ENCODE measurements around the gene CISD2.
"Not testable (repeated sequence)": the region's sequence is repeated elsewhere in the genome, so short reads cannot be mapped to it uniquely, and the experiment has no call there.

Gene CISD2

DNA sequence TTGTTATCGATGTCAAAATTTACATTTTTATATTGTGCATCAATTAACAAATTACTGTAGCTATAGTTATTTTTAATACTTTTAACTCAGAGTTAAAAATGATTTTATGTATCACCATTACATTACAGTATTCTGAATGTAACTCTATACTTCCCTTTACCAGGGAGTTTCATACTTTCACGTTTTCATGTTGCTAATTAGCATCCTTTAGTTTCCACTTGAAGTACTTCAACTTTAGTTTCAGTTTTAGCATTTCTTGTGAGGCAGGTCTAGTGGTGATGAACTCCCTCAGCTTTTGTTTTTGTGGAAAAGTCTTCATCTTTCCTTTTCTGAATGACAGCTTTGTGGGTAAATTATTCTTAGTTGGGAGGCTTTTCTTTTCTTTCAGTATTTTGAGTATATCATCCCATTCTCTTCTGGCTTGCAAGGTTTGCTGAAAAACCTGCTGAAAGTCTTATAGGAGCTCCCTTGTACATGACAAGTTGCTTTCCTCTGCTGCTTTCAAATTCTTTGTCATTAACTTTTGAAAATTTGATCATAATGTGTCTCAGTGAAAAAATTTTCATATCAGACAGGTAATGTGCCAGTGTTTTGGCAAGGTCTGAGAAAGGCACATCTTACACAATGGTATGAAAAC is 9.8 kb upstream of the CISD2 start:
- DNase-seq, result no peak

DNA sequence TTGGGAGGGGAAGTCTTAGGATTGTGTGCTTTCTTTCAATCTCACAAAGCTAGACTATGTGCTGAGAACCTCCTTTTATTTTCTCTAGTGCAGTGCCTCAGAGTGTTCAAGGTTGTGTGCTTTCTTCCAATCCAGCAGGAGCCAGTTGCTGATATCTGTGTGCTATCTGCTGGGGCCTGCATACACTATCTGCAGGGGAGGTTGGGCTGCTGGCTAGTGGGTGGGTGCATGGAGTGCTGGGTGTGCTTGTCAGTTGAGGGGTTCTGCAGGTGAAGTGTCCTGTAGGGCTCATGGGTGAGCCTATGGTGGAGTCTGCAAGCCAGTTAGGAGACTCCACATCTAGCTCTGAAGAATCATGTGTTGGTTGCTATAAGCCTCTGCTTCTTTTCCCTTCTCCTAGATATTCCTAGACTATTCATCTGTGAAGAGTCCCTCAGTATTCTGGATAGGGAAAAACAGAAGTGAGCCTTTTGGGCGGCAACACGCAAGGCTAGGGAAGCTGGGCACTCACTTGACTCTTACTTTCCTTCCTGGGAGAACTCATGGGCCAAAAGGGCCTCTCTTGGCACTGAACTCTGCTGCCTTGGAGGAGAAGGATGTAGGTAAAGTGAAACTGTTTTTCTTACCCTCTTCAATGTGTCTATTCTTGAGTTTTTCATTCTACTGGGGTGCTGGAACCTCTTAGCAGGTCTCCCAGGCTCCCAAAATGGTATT is 8.0 kb upstream of the CISD2 start:
- DNase-seq, result no peak

DNA sequence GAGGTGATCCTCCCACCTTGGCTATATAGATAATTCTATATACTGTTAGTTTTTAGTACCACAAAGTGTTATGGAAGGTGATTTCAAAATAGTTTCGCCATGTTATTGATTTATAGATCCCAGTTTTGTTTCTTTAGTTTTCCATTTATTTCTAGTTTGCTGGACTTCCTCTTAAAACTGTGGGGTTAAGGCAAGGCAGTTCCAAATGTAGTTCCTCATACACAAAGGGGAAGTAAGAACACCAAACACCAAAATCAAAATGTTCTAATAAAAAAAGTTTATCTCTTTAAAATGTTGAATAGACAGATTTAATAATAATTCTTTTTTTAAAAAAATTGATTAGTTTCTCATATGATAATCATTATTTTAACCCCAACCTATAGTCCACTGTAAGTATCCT is 6.8 kb upstream of the CISD2 start:
- no peak for DNase-seq

DNA sequence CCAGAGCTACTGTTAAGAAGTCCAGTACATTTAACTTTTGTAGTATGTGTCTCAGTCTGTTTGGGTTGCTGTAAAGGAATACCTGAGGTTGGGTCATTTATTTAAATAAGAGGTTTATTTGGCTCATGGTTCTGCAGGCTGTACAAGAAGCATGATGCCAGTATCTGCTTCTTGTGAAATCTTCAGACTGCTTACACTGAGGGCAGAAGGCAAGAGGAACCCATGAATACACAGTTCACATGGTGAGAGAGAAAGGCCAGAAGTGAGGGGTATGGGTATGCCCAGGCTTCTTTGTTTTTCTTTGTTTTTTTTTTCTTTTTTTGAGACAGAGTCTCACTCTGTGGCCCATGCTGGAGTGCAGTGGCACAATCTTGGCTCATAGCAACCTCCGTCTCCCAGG is 6.0 kb upstream of the CISD2 start:
- DNase-seq, result no peak

DNA sequence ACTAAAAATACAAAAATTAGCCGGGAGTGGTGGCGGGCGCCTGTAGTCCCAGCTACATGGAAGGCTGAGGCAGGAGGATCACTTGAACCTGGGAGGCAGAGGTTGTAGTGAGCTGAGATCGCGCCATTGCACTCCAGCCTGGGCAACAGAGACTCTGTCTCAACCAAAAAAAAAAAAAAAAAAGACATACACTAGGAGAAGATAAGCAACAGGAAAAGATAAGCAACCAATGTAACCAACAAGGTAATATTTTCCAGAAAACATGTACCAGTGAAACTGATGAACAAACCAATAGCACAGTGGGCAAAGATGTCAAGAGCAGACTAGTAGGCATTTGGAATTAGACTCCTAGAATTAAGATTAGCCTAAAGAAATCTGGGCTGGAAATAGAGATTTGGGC is 3.5 kb upstream of the CISD2 start:
- not testable (repeated sequence) for DNase-seq

DNA sequence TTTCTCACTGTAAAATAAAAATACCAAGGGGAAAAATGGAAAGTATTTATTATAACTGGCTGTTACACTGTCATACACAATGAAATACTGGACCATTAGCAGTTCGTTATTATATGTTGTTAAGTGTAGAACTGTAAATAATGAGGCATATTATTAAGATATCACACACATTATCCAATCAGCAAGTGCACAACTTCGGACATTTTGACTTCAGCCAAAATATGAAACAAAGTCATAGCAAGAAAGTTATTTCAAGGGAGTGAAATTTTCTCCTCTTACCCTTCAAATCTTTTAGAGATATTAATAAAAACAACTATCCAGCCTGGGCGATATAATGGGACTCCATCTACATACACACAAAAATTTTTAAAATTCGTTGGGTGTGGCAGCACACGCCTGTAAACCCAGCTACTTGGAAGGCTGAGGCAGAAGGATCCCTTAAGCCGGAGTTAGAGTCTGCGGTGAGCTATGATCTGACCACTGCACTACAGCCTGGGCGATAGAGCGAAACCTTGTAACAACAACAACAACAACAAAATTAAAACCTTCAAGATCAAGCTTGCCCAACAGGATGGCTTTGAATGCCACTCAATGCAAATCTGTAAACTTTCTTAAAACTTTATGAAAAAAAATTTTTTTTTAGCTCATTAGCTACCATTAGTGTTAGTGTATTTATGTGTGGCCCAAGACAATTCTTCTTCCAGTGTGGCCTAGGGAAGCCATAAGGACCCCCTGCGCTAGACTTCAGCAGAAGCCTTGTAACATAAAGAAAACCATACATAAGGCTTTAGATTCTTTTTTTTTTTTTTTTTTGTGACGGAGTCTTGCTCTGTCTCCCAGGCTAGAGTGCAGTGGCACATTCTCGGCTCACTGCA is 1.3 kb upstream of the CISD2 start:
- DNase-seq, result no peak

DNA sequence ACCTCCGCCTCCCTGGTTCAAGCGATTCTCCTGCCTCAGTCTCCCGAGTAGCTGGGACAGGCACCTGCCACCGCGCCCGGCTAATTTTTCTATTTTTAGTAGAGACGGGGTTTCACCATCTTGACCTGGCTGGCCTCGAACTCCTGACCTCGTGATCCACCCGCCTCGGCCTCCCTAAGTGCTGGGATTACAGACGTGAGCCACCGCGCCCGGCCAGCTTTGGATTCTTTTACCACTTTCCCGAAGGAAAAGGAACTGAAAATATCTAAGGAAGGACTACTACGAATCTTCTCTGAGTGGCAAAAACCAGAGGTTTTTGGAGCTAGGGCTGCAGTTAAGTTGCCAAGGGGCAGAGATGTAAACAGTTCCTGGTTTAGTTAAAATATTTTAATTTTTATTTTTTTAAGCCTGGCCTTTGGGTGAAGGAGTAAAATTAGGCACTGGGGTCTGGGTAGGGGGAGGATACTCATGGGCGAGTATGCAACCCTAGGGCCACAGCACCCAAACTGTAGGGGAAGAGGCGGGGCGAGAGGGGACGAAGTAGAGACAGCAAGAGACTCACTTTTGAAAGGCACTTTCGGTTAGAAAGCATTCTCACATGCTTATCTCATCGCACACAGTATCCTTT is 525 bp upstream of the CISD2 start:
- DNase-seq, result peak in 1 of 2 donors; percentile 14

DNA sequence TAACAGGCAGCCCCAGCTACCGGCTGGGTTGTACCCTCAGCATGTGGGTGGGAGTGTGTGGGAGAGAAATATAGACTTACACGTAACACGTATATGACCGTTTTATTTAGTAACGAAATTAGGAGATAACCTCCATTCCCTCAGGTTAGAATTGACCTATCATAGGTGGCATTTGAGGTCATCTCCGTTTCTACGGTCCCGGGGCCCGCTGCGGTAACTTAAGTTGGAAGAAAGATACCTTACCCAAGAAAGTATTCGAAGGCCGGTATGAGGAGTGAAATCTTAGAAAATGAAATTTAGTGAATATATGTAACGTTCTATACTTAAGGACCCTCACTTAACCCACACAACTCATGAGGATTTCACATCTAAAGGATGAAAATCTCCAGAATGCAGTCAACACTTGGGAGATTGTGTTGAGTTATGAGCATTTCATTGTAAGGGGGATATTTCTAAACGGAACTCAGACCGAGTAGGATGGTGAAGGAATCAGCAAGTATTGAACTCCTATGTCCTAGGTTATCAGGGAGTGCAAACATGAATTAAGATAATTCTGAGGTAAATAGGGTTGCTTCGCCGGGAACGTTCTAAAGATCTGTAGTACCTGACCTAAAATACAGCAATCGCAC is 891 bp downstream of the CISD2 start:
- no peak for DNase-seq

DNA sequence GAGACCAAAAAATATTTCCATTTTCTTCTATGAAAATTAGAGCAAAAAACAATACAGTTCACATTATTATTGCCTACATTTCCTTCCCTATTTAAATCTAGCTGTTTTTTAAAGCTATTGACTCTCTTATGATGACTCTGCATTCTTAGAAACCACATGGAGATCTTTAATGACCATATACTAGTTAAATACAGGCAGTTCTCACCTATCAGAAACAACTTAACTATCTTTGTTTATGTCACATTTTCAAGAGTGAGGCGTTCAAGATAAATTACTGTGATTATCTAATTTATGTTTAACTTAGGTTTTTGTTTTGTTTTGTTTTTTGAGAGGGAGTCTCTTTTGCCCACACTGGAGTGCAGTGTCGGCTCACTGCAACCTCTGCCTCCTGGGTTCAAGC is 3.0 kb downstream of the CISD2 start:
- no peak for DNase-seq

DNA sequence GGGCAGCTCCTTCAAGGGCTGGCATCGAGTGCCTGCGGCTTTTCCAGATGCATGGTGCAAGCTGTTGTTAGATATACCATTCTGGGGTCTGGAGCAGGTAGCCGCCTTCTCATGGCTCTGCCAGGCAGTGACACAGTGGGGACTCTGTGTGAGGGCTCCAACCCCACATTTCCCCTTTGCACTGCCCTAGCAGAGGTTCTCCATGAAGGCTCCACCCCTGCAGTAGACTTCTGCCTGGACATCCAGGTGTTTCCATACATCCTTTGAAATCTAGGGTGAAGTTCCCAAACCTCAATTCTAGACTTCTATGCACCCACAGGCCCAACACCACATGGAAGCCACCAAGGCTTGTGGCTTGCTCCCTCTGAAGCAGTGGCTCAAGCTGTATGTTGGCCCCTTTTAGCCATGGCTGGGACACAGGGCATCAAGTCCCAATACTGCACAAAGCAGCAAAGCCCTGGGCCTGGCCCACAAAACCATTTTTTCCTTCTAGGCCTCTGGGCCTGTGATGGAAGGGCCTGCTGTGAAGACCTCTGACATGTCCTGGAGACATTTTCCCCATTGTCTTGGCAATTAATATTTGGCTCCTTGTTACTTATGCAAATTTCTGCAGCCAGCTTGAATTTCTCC is 8.8 kb downstream of the CISD2 start:
- not testable (repeated sequence) for DNase-seq

DNA sequence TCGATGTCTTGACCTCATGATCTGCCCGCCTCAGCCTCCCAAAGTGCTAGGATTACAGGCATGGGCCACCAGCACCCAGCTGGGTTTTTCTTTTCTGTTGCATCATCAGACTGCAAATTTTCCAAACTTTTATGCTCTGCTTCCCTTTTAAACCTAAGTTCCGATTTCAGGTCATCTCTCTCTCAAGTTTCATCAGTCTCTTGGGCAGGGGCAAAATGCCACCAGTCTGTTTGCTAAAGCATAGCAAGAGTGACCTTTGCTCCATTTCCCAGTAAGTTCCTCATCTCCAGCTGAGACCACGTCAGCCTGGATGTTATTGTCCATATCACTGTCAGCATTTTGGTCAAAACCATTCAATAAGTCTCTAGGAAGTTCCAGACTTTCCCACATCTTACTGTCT is 9.6 kb downstream of the CISD2 start:
- DNase-seq, result peak in 1 of 2 donors; percentile 21

DNA sequence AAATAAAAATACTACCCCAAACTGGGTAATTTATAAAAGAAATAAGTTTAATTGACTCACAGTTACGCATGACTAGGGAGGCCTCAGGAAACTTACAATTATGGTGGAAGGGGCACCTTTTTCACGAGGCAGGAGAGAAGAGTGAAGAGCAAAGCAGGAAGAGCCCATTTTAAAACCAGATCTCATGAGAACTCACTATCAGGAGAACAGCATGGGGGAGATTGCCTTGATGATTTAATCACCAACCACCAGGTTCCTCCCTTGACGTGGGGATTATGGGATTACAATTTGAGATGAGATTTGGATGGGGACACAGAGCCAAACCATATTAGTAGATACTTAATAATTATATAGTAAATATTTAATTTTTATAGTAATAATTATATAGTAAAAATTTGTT is 10.1 kb downstream of the CISD2 start:
- no peak for DNase-seq

DNA sequence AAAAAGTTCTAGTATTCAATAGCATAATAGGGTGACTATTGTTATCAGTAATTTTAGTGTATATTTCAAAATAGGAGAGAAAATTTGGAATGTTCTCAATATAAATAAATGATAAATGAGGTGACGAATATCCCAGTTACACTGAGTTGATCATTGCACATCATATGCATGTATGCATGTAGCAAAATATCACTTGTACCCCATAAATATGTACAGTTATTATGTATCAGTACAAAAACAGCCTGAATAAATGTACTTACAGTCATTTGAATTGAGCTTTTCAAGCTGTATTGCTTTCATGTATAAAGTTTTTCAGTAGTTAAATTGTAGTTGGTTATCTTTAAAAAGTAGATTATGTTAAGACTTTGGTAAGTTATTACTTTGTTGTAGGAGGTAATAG is 12.6 kb downstream of the CISD2 start:
- no peak for DNase-seq

DNA sequence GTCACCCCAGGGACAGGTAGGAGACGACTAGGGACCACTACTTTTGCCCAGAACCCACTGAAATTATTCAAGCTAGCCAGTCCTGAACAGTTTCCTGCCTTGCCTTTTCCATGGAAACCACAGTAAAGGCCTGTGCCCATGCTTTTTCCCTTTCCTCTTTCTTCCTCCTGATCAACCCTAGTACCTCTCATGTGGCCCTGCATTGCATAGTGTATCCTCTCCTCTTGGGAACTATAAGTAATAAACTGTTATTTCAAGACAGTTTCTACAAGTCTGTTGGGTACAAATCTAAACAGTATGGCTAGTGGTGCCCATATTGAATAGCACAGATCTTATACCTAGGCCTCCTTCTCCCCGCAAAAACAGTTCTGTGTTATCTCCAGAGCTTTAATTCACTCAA is 14.5 kb downstream of the CISD2 start:
- DNase-seq, result no peak

DNA sequence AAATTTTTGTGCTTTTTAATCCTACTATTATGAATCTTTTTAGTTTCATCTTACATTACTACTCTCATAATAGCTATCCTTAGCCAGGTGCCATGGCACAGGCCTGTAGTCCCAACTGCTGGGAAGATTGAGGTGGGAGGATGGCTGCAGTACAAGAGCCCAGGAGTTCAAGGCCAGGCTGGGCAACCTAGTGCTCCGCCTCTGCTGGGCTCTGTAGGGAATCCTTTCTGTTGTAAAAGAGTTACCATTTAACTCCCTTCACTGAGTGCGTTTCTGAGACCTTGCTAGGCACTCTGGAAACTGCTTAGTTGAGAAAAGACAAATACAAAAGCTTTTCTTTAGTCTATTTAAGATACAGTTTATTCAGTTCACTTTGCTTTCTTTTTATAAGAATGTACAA is 19.8 kb downstream of the CISD2 start:
- DNase-seq, result not testable (repeated sequence)

DNA sequence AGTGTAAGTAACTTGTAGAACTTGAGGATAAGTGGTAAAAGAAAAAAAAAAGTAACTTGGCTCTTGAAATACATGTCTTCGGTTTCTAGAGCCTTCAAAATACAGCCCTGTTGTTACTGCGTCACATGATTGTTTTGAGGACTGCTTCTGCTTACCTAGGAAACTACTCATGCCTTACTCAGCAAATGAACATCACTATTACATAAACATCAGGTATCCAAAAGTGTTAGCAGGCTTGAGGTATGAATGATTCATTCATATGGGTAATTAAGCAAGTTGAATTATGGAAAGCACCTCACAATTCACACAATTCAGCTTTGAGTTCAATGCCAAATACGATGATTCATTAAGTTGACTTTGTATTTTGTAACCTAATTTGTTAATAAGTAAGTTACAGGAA is 21.1 kb downstream of the CISD2 start:
- not testable (repeated sequence) for DNase-seq

DNA sequence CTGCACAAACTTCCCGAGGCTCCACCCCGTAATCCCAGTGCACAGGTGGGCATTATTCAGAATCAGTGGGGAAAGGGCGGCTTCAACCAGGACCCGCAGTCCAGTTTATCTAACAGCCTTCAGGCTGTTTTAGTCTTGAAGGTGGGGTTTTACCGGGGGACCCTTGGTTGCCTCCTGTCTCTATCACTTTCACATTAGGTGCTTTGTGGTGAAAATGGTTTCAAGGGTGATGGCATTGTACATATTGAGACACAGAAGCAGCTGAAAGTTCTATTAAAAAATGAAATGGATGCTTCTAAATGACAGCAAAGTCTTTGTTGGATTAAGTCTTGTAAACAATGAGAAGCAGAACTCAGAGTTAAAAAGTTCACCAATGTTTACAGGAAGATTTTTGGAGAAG is 27.8 kb downstream of the CISD2 start:
- not testable (repeated sequence) for DNase-seq

DNA sequence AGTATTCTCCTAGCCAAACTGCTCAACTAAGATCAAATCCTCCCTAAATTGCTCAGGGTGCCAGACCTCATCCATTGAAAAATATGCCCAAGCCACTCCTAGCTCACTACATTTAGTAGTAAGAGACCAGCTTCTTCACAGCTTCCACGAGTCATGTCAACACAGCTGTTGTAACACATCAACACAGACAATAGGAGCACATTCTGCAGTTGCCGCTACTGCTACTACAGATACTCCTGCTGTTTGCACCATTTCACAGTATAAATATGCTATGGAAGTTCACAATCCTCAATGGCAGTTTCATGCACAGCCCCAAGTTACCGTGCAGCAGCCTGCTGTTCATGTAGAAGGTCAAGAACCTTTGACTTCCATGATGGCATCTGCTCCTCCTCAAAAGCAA is 28.8 kb downstream of the CISD2 start:
- DNase-seq, result not testable (repeated sequence)

DNA sequence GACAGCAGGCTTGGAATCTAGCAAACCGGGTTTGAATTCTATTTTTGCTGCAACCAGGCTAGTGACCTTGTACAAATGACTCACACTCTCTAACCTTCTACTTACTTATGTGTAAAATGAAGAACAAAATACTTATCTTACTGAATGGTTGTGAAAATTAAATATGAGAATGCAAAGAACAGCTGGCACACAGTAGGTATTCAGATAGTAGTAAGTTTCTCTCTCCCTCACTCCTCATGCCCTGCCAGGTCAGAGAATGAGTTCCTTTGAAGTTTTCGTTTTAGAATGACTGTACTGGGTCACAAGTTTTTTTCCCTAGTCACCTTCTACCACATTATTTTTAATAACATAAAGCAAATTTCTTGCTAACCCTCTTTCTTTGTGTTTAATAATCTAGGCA is 33.0 kb downstream of the CISD2 start:
- DNase-seq, result no peak

DNA sequence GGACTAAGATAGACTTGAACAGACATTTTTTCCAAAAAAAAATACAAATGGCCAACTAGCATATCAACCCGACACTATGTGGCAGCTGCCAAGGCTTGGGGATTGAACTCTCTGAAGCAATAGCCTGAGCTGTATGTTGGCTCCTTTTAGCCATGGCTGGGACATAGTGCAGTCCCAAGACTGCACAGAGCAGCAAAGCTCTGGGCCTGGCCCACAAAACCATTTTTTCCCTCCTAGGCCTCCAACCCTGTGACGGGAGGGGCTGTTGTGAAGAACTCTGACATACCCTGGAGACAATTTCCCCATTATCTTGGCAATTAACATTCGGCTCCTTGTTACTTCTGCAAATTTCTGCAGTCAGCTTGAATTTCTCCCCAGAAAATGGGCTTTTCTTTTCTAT is 50.1 kb downstream of the CISD2 start:
- DNase-seq, result no peak

DNA sequence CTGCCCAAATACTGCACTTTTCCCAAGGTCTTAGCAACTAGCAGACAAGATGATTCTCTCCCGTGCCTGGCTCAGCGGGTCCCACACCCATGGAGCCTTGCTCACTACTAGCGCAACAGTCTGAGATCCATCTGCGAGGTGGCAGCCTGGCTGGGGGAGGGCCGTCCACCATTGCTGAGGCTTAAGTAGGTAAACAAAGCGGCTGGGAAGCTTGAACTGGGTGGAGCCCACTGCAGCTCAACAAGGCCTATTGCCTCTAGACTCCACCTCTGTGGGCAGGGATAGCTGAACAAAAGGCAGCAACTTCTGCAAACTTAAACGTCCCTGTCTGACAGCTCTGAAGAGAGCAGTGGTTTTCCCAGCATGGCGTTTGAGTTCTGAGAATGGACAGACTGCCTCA is 50.9 kb downstream of the CISD2 start:
- not testable (repeated sequence) for DNase-seq

DNA sequence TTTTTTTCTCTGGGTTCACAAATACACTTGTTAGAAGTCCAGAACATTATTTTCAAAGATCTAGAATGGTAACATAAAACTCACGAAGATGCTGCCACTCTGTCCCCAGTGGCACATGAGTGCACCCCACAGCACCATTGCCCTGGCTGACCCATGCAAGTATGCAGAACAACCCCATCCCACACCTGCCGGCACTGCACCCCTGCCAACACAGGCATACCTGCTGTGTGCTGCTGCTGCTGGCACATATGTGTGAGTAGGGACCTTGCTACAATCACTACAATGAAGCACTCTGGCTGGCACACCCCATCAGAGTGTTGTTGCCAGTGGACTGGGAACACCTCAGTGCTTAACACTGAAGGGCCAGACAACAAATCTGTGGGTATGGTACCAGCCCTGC is 66.9 kb downstream of the CISD2 start:
- DNase-seq, result no peak

All from CD4-positive, alpha-beta T cell treated with Interleukin-1 beta for 1 hour (primary cell).